Lower leg skin (tissue), 3 donors: Measurements from ENCODE around the gene ZFAND3.

Source experiments
- CTCF ChIP-seq, 3 donors: fragments of 450-650 bp; IDR thresholded peaks; one replicate each; pipeline ENCODE4 v1.5.1; 2016; ENCODE audit warnings: antibody characterized with exemption in 3 of 3, mild to moderate bottlenecking in 3 of 3, moderate library complexity in 2 of 3
- POLR2A ChIP-seq, 2 donors: fragments of 450-650 bp; IDR thresholded peaks; one replicate each; pipeline ENCODE4 v1.6.1; 2016 to 2017; ENCODE audit warnings: antibody characterized with exemption in 2 of 2, mild to moderate bottlenecking in 1 of 2, moderate library complexity in 1 of 2

DNA sequence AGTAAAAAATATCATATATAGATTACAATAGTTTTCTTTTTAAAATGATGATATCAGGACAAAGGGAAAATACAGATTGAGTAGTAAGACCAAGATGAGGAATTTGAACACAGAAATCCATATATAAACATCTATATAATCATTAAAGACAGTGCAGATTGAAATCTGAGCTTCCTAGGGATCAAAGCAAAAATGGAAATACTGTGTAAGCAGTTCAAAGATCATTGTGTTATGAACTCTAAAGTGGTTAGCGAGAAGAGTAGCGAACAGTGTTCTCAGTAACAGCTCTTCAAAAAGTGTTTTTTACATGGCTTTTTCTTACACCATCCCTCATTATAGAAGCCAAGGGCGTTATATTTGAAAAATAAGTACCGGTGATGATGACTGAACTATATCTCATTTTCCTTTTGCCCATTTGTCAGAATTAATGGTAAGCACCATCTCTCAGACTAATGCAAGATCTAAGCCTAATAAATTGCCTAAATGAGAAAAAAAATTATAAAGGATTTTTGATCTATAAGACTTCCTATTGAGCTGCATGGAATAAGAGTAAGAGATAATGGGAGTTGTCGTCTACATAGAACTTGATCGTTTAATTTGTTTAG lies 226.3 kb downstream of the ZFAND3 start:
- TF ChIP-seq CTCF (IDR thresholded peaks at IDR 0.05) (no peak), POLR2A (IDR thresholded peaks at IDR 0.05) (no peak)
